ENCODE measurements around the gene BABAM2. TPM values are rescaled to one million over a fixed set of nuclear protein-coding genes. Genes with fewer than 3 reads are reported as not detected.
A peak's percentile ranks its signal among the peaks of the same experiment; 100 is the strongest.

Gene BABAM2
- total and polyA plus RNA-seq, 4 donors, result 9.9 to 17.0 (median 13.9) TPM

DNA sequence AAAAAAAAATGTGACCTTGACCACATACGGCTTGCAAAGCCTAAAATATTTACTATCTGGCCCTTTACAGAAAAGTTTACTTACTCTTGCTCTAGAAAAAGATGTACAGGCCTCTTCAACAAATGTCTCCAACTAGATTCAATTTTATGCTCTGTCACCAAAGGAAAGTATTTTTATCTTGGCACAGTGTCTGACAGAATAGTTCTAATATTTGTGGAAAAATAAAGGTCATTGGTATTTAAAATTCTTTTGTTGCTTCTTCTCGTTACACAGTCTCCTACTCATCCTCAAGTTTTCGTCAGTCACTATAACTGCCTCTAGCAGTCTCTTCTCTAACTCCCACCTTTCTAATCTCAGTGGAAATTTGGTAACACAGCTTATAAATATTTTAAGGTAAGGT is 1.7 kb upstream of the BABAM2 start:
- WGBS, result 61% methylated on average over 3 of the region's 3 CpGs
- Histone ChIP-seq H3K4me1 (ENCODE audit: control insufficient read depth in 4 of 4, insufficient read depth in 4 of 4, low read length in 3 of 4) (peaks cover 4 to 27% (median 10%) of the 10 kb centered on the region in 4 donors), H3K4me3 (ENCODE audit: low read depth in 1 of 3, low read length in 3 of 3) (peak overlapping the region in 2 of 3 donors; percentile 97 to 98), H3K9ac (ENCODE audit: low read depth in 1 of 2, low read length in 2 of 2) (peak overlapping the region; percentile 65 to 88), H3K27ac (ENCODE audit: low read depth in 1 of 2, low read length in 2 of 2) (peak overlapping the region; percentile 99), H3K27me3 (ENCODE audit: control insufficient read depth in 4 of 4, insufficient read depth in 4 of 4, low read length in 3 of 4) (no peaks in the 10 kb centered on the region), H3K9me3 (ENCODE audit: control insufficient read depth in 4 of 4, low read length in 3 of 4) (no peaks in the 10 kb centered on the region), H3K36me3 (ENCODE audit: control insufficient read depth in 4 of 4, insufficient read depth in 3 of 4, low read depth in 1 of 4, low read length in 3 of 4) (no peaks in the 10 kb centered on the region)
- no peak for DNase-seq (ENCODE audit: low spot score)
- no peak for TF ChIP-seq ATF3 (IDR thresholded peaks at IDR 0.05)
- TF ChIP-seq GABPA (IDR thresholded peaks at IDR 0.05 in 1 of 2, conservative IDR thresholded peaks at IDR 0.05 in 1 of 2), result no peak
- no peak for TF ChIP-seq MAX (IDR thresholded peaks at IDR 0.05)
- no peak for TF ChIP-seq EGR1 (IDR thresholded peaks at IDR 0.05; ENCODE audit: low read depth in 2 of 2)
- no peak for TF ChIP-seq JUND (IDR thresholded peaks at IDR 0.05)
- no peak for TF ChIP-seq FOXA2 (IDR thresholded peaks at IDR 0.05)
- TF ChIP-seq YY1 (IDR thresholded peaks at IDR 0.05), result no peak
- TF ChIP-seq ZBTB33 (IDR thresholded peaks at IDR 0.05), result no peak
- TF ChIP-seq TAF1 (conservative IDR thresholded peaks at IDR 0.05), result no peak
- TF ChIP-seq FOXA1 (IDR thresholded peaks at IDR 0.05), result no peak
- TF ChIP-seq, protein P1, sequence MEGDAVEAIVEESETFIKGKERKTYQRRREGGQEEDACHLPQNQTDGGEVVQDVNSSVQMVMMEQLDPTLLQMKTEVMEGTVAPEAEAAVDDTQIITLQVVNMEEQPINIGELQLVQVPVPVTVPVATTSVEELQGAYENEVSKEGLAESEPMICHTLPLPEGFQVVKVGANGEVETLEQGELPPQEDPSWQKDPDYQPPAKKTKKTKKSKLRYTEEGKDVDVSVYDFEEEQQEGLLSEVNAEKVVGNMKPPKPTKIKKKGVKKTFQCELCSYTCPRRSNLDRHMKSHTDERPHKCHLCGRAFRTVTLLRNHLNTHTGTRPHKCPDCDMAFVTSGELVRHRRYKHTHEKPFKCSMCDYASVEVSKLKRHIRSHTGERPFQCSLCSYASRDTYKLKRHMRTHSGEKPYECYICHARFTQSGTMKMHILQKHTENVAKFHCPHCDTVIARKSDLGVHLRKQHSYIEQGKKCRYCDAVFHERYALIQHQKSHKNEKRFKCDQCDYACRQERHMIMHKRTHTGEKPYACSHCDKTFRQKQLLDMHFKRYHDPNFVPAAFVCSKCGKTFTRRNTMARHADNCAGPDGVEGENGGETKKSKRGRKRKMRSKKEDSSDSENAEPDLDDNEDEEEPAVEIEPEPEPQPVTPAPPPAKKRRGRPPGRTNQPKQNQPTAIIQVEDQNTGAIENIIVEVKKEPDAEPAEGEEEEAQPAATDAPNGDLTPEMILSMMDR (IDR thresholded peaks at IDR 0.05; ENCODE audit: low read depth, low read length, missing input control), result no peak
- TF ChIP-seq NR2F2 (IDR thresholded peaks at IDR 0.05), result no peak
- no peak for TF ChIP-seq HNF4G (IDR thresholded peaks at IDR 0.05)
- no peak for TF ChIP-seq RXRA (IDR thresholded peaks at IDR 0.05)
- TF ChIP-seq REST (IDR thresholded peaks at IDR 0.05), result no peak
- TF ChIP-seq SP1 (IDR thresholded peaks at IDR 0.05), result no peak
- TF ChIP-seq HNF4A (conservative IDR thresholded peaks at IDR 0.05), result no peak
- TF ChIP-seq RAD21 (IDR thresholded peaks at IDR 0.05), result no peak

All from liver (tissue), 9 donors.